ENCODE results near the gene FMN2. TPM values are rescaled to one million over a fixed set of nuclear protein-coding genes. Genes with fewer than 3 reads are reported as not detected.
A peak's percentile ranks its signal among the peaks of the same experiment; 100 is the strongest.

Gene FMN2
- total and polyA plus RNA-seq, 2 experiments from 2014 or later, result 0.97 TPM; not detected in 1

GRCh38 chr1:240235521-240236288, 144.0 kb downstream of the FMN2 start:
- H4K20me1 ChIP-seq (ENCODE audit: insufficient read depth, poor library complexity, severe bottlenecking), result no peaks in the 10 kb centered on the region
- H3K27me3 ChIP-seq, result no peaks in the 10 kb centered on the region
- H3K9me2 ChIP-seq (replicated peaks; ENCODE audit: insufficient read depth), result no peaks in the 10 kb centered on the region
- H3K36me3 ChIP-seq (replicated peaks; ENCODE audit: insufficient read depth, low read depth), result no peaks in the 10 kb centered on the region
- TF ChIP-seq EZH2phosphoT487 (IDR thresholded peaks at IDR 0.05; ENCODE audit: low read depth, severe bottlenecking, unreplicated experiment), result no peak
- no peak for TF ChIP-seq CTCF (IDR thresholded peaks at IDR 0.05; ENCODE audit: poor library complexity)
- no peak for TF ChIP-seq EZH2 (IDR thresholded peaks at IDR 0.05; ENCODE audit: borderline replicate concordance)
- H3K4me2 ChIP-seq, result no peak overlapping the region
- no peak overlapping the region for H2AFZ ChIP-seq
- no peaks in the 10 kb centered on the region for H3K9me3 ChIP-seq (ENCODE audit: low read depth)
- no peak overlapping the region for H3K27ac ChIP-seq
- peaks cover 11% of the 10 kb centered on the region for H3K4me1 ChIP-seq (ENCODE audit: insufficient read depth)
- WGBS (ENCODE audit: low lambda C conversion rate, missing lambda C conversion rate), result 84% methylated on average over 4 of the region's 4 CpGs
- H3K79me2 ChIP-seq, result no peaks in the 10 kb centered on the region
- no peak overlapping the region for H3K4me3 ChIP-seq
- no peak for DNase-seq (ENCODE audit: low spot score)

GRCh38 chr1:240237305-240237721, 145.6 kb downstream of the FMN2 start:
- H3K36me3 ChIP-seq (replicated peaks; ENCODE audit: insufficient read depth, low read depth), result no peaks in the 10 kb centered on the region
- WGBS (ENCODE audit: low lambda C conversion rate, missing lambda C conversion rate), result 37% methylated on average over 4 of the region's 4 CpGs
- no peak for TF ChIP-seq CTCF (IDR thresholded peaks at IDR 0.05; ENCODE audit: poor library complexity)
- TF ChIP-seq EZH2 (IDR thresholded peaks at IDR 0.05; ENCODE audit: borderline replicate concordance), result no peak
- TF ChIP-seq EZH2phosphoT487 (IDR thresholded peaks at IDR 0.05; ENCODE audit: low read depth, severe bottlenecking, unreplicated experiment), result no peak
- H3K27ac ChIP-seq, result peak overlapping the region; percentile 14
- no peaks in the 10 kb centered on the region for H4K20me1 ChIP-seq (ENCODE audit: insufficient read depth, poor library complexity, severe bottlenecking)
- DNase-seq (ENCODE audit: low spot score), result no peak
- no peaks in the 10 kb centered on the region for H3K9me3 ChIP-seq (ENCODE audit: low read depth)
- H3K9me2 ChIP-seq (replicated peaks; ENCODE audit: insufficient read depth), result no peaks in the 10 kb centered on the region
- H3K4me3 ChIP-seq, result no peak overlapping the region
- H3K4me2 ChIP-seq, result peak overlapping the region; percentile 18
- H3K79me2 ChIP-seq, result no peaks in the 10 kb centered on the region
- no peaks in the 10 kb centered on the region for H3K27me3 ChIP-seq
- peaks cover 11% of the 10 kb centered on the region for H3K4me1 ChIP-seq (ENCODE audit: insufficient read depth)
- H2AFZ ChIP-seq, result no peak overlapping the region

- Histone ChIP-seq H2AFZ (no peak overlapping the region), H3K79me2 (no peaks in the 10 kb centered on the region)
- DNase-seq (ENCODE audit: low spot score), result no peak
These were observed 147.6 kb downstream of the FMN2 start for GRCh38 chr1:240239309-240239708.

More at GRCh38 chr1:240239309-240239708, 147.6 kb downstream of the FMN2 start:
- H3K36me3 ChIP-seq (replicated peaks; ENCODE audit: insufficient read depth, low read depth), result no peaks in the 10 kb centered on the region
- no peak for TF ChIP-seq EZH2 (IDR thresholded peaks at IDR 0.05; ENCODE audit: borderline replicate concordance)
- TF ChIP-seq EZH2phosphoT487 (IDR thresholded peaks at IDR 0.05; ENCODE audit: low read depth, severe bottlenecking, unreplicated experiment), result no peak
- TF ChIP-seq CTCF (IDR thresholded peaks at IDR 0.05; ENCODE audit: poor library complexity), result no peak
- no peak overlapping the region for H3K4me2 ChIP-seq
- H3K9me3 ChIP-seq (ENCODE audit: low read depth), result no peaks in the 10 kb centered on the region
- peaks cover 11% of the 10 kb centered on the region for H3K4me1 ChIP-seq (ENCODE audit: insufficient read depth)
- H4K20me1 ChIP-seq (ENCODE audit: insufficient read depth, poor library complexity, severe bottlenecking), result no peaks in the 10 kb centered on the region
- no peaks in the 10 kb centered on the region for H3K27me3 ChIP-seq
- no peak overlapping the region for H3K27ac ChIP-seq
- no peak overlapping the region for H3K4me3 ChIP-seq
- no peaks in the 10 kb centered on the region for H3K9me2 ChIP-seq (replicated peaks; ENCODE audit: insufficient read depth)
